ENCODE data around the gene SPSB2.

SPSB2 gene

DNA sequence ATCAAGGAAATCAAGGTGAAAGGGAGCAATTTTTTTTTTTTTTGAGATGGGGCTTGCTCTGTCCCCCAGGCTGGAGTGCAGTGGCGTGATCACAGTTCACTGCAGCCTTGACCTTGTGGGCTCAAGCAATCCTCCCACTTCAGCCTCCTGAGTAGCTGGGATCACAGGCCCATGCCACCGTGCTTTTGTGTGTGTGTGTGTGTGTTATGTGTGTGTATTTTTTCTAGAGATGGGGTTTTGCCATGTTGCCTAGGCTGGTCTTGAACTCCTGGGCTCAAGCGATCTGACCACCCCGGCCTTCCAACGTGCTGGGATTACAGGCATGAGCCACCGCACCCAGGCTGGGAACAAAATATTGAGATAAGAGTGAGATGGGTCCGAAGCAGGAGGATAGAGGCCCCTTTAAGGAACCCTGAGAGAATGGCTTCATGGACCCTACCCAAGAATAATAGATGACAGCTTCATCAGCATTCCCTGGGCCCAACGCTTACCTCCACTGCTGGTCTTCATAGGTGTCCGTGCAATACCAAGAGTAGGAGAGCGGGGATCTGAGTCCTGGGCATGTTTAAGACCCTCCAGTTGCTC lies 23.0 kb downstream of the SPSB2 start:
- DNase-seq, result no peak

DNA sequence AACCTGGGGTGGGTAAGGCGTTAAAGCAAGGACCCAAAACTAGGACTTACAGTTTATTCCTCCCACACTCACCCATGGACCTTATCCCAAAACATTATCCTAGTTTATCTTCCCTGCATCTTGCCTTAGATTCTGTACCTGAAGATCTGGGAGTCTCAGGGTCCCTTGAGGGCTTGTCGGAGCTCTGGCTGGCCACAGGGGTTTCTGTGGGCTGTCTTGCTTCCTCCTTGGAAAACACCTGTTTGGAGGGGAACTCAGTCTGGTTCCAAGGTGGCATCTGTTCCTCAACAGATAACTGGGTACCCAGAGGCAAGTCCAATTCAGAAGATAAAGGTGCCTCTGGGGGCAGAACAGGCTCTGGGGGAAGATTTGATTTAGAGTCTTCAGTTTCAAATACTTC lies 23.7 kb downstream of the SPSB2 start:
- DNase-seq, result no peak

DNA sequence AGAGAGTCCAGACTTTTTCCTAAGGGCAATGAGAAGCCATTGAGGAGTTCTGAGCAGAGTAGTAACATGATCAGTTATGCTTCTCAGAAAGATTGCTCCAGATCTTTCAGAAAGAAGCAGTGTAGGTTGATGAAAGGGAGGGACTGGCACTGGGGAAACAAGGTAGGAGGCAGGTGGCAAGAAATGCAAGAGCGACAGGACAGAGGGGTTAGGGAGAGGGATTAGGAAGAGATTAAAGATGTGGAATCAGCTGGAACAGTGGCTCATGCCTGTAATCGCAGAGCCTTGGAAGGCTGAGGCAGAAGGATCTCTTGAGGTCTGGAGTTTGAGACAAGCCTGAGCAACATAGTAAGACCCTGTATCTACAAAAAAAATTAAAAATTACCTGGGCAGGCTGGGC lies 25.4 kb downstream of the SPSB2 start:
- DNase-seq, result no peak

DNA sequence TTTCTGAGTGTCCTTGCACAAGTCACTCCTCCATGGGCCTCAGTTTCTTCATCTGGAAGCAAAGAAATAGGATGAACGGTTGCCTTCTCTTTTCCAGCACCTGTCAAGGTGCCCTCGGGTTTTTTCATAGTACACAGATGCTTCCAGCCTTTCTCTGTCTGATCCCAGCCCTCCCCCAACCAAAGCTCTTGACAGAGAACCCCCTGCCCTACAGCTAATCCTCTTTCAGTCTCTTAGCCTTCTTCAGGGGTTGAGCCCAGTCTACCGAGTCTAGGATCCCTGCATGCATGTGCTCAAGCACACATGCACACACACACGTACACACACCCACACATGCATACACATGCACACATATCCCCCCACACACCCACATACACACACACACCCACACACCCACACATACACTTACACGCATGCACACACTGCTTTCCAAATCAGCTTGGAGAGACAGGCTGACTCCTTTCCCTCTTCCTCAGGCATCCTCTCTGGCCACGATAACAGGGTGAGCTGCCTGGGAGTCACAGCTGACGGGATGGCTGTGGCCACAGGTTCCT lies 26.7 kb downstream of the SPSB2 start:
- no peak for DNase-seq

DNA sequence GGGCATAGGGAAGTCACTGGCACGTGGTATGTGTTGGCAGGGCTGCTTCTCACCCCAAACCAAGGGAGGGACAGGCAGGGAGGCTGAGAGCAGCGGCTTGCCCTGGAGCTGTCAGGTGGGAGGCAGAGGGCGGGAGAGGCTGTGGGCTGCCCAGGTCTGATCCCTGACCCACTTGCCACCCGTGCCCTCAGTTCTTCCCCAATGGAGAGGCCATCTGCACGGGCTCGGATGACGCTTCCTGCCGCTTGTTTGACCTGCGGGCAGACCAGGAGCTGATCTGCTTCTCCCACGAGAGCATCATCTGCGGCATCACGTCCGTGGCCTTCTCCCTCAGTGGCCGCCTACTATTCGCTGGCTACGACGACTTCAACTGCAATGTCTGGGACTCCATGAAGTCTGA lies 27.7 kb downstream of the SPSB2 start:
- no peak for DNase-seq

DNA sequence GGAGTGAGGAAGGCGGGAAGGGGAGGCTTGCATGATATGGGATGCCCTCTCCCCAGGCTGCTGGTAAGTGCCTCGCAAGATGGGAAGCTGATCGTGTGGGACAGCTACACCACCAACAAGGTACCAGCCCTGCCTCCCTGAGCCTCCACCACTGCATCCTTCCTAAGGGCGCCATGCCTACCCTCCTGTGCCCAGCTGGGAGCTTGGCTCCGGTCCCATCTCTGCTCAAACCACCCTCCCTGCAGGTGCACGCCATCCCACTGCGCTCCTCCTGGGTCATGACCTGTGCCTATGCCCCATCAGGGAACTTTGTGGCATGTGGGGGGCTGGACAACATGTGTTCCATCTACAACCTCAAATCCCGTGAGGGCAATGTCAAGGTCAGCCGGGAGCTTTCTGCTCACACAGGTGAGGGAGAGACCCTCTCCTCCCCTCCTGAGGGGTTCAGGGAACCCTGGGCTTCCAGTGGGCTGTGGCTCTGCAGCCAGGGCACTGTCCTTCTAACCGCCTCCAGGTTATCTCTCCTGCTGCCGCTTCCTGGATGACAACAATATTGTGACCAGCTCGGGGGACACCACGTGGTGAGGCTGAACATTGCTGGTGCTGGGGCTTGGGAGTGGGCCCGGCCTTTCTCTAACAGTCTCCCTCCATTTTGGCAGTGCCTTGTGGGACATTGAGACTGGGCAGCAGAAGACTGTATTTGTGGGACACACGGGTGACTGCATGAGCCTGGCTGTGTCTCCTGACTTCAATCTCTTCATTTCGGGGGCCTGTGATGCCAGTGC lies 29.8 kb downstream of the SPSB2 start:
- no peak for DNase-seq

DNA sequence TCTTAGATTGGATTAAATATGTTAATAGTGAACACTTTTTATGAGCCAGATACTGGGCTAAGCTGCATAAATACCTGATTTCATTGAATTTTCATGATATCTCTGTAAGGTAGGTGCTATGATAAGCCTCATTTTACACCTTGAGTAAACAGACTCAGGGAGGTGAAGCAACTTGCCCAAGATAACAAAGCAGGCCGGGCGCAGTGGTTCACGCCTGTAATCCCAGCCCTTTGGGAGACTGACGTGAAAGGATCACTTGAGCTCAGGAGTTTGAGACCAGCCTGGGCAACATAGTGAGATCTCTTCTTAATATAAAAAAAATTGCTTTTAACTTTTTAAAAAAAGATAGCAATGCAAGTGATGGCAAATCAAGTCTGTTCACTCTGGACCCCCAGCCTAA lies 31.0 kb downstream of the SPSB2 start:
- no peak for DNase-seq

DNA sequence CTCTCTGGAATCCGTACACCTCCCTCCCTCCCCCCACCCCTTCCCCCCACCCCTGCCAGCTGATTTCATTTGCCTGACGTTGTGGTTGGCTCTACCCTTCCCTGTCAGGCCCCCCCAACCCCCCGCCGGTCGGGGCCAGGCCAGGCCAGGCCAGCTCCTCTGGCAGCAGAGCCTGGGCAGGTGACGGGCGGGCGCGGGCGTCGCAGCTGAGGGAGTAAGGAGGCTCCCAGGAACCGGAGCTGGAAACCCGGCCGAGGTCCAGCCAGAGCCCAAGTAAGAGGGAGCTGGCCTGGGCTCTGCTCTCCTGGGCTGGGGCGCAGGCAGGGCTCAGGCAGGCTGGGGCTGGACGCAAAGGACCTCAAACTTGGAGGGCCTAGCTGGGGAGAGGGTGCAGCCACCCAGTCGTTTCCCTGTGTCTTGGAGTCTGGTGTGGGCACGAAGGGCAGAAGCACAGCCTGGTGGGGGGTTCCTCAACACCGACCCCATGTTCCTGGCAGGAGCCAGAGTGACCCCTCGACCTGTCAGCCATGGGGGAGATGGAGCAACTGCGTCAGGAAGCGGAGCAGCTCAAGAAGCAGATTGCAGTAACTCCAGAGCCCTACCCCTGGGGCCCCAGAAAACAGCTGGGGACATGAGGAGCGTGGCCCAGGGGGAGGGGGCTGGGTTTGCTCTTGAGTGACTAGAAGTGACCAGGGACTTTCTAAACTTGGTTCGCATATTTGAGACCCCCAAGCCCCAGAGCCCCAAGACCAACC lies 32.2 kb downstream of the SPSB2 start, which contains the start of gene GNB3:
GNB3 (plus strand) TSS at position 165 of the 755 bp plus-strand sequence; CDS start at position 528, 363 bp downstream.
- DNase-seq, result no peak

DNA sequence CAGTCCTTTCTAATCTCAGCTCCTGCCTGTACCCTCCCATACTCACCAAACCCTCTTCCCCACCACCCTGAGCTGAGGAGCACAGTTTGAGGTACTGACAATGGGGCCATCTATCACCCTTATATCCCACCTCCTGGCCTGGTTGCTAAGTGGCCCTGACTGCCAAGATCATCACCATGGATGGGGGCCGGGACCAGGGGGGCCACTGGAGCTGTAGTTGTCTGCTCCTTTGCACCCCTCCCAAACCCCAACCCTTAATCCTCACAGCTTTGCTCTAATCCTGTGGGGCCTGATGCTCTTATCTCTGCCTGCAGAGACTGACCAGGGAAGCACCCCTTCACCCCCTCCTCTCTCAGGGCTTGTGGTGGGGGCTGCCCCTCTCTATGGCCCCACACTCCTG lies 32.8 kb downstream of the SPSB2 start:
- no peak for DNase-seq

DNA sequence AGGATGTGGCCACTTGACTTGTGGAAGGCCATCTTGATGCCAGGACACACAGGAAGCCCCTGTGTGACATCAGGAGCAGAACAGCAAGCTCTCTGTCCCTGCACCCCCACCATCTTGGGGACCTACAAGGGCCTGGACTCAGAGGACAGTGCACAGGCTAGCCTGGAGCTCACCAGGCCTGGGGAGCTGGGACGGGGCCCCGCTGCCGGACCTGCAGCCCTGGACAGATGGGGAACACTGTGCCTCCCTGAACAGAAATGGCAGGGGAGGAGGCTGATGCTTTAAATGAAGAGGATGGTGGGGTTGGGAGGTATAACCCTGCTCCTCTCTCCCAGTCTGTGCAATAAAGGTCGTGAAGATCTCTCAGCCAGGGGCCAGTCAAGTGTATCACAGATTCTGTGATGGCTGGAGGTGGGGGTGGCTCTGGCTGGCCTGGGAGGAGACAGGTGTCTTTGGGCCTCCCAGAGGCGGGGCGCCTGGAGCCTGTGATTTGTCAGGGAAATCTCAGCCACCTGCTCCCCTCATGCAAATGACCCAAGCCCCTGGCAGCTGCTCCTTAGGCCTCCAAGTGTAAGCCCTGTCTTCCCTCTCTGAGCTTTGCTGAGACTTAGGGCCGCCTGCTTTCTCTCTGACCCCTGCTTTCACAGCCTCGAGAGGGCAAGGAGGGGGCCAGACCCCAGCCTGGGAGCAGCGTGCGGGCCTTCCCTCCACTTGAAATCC lies 33.5 kb downstream of the SPSB2 start:
- no peak for DNase-seq

DNA sequence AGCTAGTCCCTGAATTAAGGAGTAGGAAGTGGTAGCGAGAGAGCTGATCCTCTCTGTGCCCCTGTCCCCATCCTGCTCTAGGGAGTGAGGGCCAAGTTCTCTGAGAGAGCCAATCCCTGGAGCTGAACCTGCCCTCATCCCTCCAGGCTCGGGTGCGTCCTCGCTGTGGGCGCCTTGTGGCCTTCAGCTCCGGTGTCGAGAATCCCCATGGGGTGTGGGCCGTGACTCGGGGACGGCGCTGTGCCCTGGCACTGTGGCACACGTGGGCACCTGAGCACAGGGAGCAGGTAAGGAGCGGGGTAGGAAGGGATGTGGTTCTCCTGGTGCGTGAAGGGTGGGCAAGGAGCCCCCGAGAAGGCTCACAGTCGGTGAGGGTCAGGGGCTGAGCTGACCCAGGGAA lies 34.2 kb downstream of the SPSB2 start:
- no peak for DNase-seq

DNA sequence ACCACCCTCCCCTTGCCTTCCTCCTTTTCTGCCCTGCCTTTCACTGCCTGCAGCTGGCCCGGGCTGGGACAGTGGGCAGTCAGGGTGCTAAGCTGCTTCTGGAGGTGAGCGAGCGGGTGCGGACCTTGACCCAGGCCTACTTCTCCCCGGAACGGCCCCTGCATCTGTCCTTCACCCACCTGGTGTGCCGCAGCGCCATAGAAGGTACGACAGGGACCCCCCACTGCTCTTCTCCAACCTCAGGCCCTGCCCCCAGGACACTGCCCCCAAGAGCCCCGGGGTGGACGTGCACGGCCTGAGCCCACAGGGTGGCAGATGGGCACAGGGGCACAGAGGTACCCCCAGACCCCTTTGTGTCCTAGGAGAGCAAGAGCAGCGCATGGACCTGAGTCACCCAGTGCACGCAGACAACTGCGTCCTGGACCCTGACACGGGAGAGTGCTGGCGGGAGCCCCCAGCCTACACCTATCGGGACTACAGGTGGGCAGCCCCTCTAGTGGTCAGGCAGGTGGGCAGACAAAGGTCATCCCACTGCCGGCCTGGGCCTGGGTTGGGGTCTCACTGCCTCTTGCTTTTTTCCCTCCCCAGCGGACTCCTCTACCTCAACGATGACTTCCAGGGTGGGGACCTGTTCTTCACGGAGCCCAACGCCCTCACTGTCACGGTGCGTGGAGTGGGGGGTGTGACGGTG lies 35.6 kb downstream of the SPSB2 start:
- DNase-seq, result no peak

DNA sequence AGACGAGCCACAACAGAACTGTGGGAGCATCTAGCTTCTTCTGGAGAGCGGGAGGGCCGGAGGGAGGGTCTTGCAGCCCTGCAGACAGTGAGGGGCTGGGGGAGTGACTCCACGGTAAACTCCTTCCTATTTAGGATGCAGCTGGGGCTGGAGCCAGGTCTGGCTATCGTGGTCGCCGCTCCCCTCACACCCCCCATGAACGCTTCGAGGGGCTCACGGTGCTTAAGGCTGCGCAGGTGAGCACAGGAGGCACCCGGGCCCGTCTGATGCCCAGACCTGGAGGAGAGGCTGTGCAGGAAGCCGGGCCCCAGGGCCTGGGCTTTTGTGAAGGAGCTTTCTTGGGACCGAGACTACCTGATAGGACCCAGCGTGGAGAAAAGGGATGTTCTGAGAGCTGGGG lies 36.3 kb downstream of the SPSB2 start:
- DNase-seq, result no peak

DNA sequence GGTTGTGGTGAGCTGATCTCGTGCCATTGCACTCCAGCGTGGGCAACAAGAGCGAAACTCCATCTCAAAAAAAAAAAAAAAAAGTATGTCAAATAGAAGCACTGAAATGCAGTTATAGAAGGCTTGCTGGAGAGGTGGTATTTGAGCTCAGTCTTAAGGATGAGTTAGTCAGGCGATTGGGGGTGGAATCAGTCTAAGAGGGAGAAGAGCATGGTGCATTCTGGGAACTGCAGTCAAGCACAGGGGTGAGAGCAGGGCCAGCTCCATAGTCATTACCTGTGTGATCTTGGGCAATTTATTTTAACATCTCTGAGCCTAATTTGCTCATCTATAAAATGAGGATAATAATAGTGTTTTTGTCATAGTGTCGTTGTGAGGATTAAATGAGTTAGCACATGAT lies 38.2 kb downstream of the SPSB2 start:
- no peak for DNase-seq

DNA sequence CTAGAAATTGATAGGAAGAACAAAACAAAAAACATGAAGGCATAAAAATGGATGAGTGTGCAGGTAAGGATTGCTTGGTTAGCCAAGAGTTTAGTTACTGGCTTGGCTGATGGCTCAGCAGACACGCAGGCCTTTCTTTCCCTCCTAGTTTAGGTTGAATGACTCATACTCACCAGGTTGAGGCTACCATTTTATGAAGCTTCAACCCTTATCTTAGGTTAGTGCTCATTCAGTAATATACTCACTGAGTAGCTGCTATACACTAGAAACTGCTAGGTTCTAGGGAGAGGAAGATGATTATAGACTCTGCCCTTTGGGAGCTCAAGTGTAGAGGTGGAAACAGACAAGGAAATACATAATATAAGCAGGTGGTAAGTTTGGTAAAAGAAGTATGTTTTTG lies 38.8 kb downstream of the SPSB2 start:
- no peak for DNase-seq

DNA sequence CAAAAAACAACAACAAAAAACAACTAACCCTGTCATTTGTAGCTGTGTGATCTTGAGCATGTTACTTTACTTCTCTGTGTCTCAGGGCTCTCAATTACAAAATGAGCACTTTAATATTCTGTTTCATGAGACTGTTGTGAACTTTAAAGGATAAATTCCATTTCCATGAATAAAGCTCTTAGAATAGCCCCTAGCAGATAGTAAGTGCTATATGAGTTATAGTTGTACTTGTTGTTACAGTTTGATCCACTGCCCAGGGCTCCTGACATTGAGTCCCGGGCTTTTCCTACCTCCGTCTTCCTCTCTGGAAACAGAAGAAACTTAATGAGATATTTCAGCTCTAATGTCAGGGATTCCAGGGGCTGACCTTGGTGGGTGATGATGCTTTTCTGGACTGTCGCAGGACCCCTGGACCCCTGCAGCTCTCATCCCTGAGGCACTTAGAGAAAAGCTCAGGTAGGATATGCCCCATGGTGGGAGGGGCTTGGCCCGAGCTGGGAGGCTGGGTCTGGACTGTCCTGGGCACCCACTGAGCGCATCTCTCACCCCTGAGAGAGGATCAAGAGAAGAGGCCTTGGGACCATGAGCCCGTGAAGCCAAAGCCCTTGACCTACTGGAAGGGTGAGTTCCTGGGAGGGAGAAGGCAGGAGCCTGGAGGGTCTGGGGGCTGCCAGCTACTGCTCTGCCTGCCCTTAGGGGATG lies 39.8 kb downstream of the SPSB2 start:
- DNase-seq, result no peak

DNA sequence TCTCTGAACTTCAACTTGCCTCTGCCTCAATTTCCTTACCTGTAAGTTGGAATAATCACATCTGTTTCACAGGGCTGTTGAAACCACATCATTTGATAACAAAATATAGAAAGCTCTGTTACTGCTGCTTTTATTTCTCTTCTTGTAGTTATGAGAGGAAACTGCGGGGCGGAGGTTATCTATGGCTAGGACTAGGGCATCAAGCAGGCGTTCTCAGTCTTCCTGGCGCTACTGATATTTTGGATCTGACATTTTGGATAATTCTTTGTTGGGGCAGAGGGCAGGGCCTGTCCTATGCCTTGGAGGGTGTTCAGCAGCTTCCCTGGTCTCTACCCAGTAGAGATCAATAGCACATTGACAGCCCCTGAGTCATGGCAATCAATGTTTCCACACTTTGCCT lies 41.0 kb downstream of the SPSB2 start:
- DNase-seq, result no peak

DNA sequence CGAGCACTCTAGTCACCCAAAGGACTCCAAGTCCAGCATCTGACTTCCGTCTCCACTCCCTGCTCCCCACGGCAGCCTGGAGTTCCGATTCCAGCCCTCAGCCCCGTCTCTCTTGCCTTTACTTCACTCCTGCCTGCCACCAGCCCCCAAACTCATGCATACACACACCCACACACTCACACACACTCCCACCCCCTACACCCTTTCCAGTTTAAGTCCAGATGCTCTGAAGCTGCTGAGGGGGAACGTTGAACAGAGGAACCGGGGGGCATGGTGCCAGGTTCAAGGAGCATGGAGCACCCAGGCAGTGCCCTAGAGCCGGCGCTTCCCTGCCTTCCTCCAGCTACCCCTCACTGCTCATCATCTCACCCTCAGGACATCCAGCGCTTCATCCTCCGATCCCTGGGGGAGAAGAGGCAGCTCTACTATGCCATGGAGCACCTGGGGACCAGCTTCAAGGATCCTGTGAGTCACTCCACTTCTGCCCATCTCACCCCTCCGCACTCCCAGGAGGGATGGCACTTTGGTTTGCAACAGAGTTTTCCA lies 41.6 kb downstream of the SPSB2 start:
- no peak for DNase-seq

DNA sequence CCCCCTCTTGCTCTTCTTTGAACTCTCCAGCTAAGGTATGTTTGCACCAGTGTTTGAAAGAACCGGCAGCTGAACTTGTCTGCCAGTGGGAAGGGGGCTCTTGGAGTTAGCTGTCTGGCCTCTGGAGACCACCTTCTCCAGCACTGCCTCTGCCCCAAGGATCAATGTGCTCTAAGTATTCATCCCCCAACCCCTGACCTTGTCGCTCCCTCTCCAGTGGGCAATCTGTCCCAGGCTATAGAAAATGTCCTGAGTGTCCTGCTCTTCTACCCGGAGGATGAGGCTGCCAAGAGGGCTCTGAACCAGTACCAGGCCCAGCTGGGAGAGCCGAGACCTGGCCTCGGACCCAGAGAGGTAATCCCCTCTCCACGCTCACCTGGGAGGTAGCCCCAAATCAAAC lies 42.1 kb downstream of the SPSB2 start:
- no peak for DNase-seq

DNA sequence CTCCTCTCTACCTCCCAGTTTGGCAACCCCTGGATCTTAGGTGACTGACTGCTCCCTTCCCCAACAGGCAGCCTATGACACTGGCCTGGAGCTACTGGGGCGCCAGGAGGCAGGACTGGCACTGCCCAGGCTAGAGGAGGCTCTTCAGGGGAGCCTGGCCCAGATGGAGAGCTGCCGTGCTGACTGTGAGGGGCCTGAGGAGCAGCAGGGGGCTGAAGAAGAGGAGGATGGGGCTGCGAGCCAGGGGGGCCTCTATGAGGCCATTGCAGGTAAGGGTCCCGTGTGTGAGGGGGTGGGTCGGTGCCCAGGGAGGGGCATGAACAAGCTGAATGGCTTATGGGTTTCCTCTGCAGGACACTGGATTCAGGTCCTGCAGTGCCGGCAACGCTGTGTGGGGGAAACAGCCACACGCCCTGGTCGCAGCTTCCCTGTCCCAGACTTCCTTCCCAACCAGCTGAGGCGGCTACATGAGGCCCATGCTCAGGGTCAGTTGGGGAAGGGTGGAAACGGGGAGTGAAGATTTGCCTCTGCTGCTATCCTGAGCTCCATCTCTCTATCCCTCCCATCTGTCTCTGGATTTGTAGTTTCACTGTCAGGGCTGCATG lies 42.7 kb downstream of the SPSB2 start:
- DNase-seq, result no peak
